HepG2 (cell line): ENCODE measurements around the gene CMTM3. TPM values are rescaled to one million over a fixed set of nuclear protein-coding genes. Genes with fewer than 3 reads are reported as not detected.

Experiments used
- ATAC-seq: fragments of 200-7000 bp; cut with Tn5 transposase; 3 replicates; pipeline ENCODE4 v1.9.1; 2020; ENCODE audit warnings: mild to moderate bottlenecking, moderate library complexity
- BruUV-seq: library from RNA; stranded (reverse); fragments of 400-500 nt; replicated peaks from 2 replicates; lab custom pipeline; 2021; lab: Mats Ljungman, UMichigan
- CTCF ChIA-PET: fragments of 300-600 bp; formaldehyde crosslinking; extraction: SDS; loops from one replicate; lab custom pipeline; 2021; ENCODE audit warnings: low total read pairs, inconsistent platforms, low intra/inter-chr PET ratio; lab: Yijun Ruan, JAX
- POLR2A ChIA-PET: fragments of 350-600 bp; sonication (Branson Sonifier 250); formaldehyde crosslinking; loops from one replicate; lab custom pipeline; 2020; ENCODE audit warnings: antibody characterized with exemption, inconsistent platforms; lab: Yijun Ruan, JAX
- DNase-seq: peaks from one replicate; pipeline ENCODE4 v3.0.0-alpha.2; 2015; ENCODE audit warnings: low spot score
- FAIRE-seq: peaks from 3 replicates; lab custom pipeline; 2011; peaks lifted over from hg19 to GRCh38; lab: Jason Lieb, UNC
- H2AFZ ChIP-seq: one replicate; pipeline ENCODE4 v1.6.1; 2011; ENCODE audit warnings: low read length, inconsistent platforms
- H3K27ac ChIP-seq: fragments of 300-600 bp; 3 replicates; pipeline ENCODE4 v1.8.0; 2011; ENCODE audit warnings: mixed run types, mild to moderate bottlenecking, mixed read lengths, low read length, inconsistent platforms; ENCODE audit not compliant: insufficient read depth; ENCODE audit errors: extremely low read length
- H3K27me3 ChIP-seq, 2 experiments: fragments of 200-600 bp in 1 of 2; 2 replicates in 1 of 2; 3 replicates in 1 of 2; pipeline versions ENCODE4 v1.6.0 to v1.8.0; 2011; ENCODE audit warnings: low read length in 2 of 2, mild to moderate bottlenecking in 2 of 2, moderate library complexity in 2 of 2, inconsistent platforms in 1 of 2; ENCODE audit not compliant: insufficient read depth in 2 of 2, control insufficient read depth in 1 of 2
- H3K36me3 ChIP-seq, 2 experiments: fragments of 200-600 bp in 1 of 2; replicated peaks in 1 of 2; 2 replicates in 1 of 2; 3 replicates in 1 of 2; pipeline versions ENCODE4 v1.5.1 to v1.8.0; 2011; ENCODE audit warnings: low read length in 2 of 2, inconsistent platforms in 1 of 2; ENCODE audit not compliant: insufficient read depth in 2 of 2, control insufficient read depth in 1 of 2
- H3K4me1 ChIP-seq: 2 replicates; pipeline ENCODE4 v1.5.1; 2012; ENCODE audit warnings: low read length, inconsistent platforms; ENCODE audit not compliant: insufficient read depth
- H3K4me2 ChIP-seq: 2 replicates; pipeline ENCODE4 v1.6.0; 2011; ENCODE audit warnings: low read depth, low read length, inconsistent platforms
- H3K4me3 ChIP-seq, 3 experiments: fragments of 200-600 bp in 1 of 3; sonication (generic), shearing (Covaris generic) in 1 of 3; replicated peaks in 1 of 3; 2 replicates each; pipeline ENCODE4 v1.5.1; 2011 to 2016; ENCODE audit warnings: low read length in 3 of 3, inconsistent platforms in 2 of 3, low read depth in 2 of 3, mild to moderate bottlenecking in 2 of 3, control low read depth in 1 of 3, mixed read lengths in 1 of 3; ENCODE audit not compliant: insufficient read depth in 1 of 3
- H3K79me2 ChIP-seq: one replicate; pipeline ENCODE4 v1.6.1; 2011; ENCODE audit warnings: low read length, inconsistent platforms; ENCODE audit not compliant: insufficient read depth
- H3K9ac ChIP-seq: 2 replicates; pipeline ENCODE4 v1.6.0; 2011; ENCODE audit warnings: mild to moderate bottlenecking, low read depth, low read length, inconsistent platforms; ENCODE audit not compliant: insufficient read depth
- H3K9me3 ChIP-seq: 2 replicates; pipeline ENCODE4 v1.5.1; 2012; ENCODE audit warnings: mild to moderate bottlenecking, low read length
- H4K20me1 ChIP-seq: 2 replicates; pipeline ENCODE4 v1.6.0; 2011; ENCODE audit warnings: inconsistent platforms, mild to moderate bottlenecking, low read length, moderate library complexity; ENCODE audit not compliant: insufficient read depth
- BORCS8-MEF2B ChIP-seq: sonication (generic); formaldehyde crosslinking; IDR thresholded peaks from 2 replicates; pipeline ENCODE4 v1.8.0; 2022; ENCODE audit warnings: mild to moderate bottlenecking, missing genetic modification reagents
- CEBPG ChIP-seq: IDR thresholded peaks from 2 replicates; pipeline ENCODE4 v1.6.1; 2016
- ERF ChIP-seq: IDR thresholded peaks from 2 replicates; pipeline ENCODE4 v1.6.1; 2018; ENCODE audit warnings: missing biosample characterization, missing genetic modification reagents
- GZF1 ChIP-seq: sonication (generic); formaldehyde crosslinking; IDR thresholded peaks from 2 replicates; pipeline ENCODE4 v1.5.1; 2020; ENCODE audit warnings: mild to moderate bottlenecking, missing genetic modification reagents
- PAF1 ChIP-seq: IDR thresholded peaks from 2 replicates; pipeline ENCODE4 v1.6.1; 2016; ENCODE audit warnings: missing genetic modification reagents, missing compliant biosample characterization
- PTBP1 ChIP-seq: fragments of 200-400 bp; formaldehyde crosslinking; IDR thresholded peaks from 2 replicates; pipeline ENCODE4 v1.6.1; 2018; ENCODE audit warnings: low read length, low read depth; ENCODE audit not compliant: poor library complexity, severe bottlenecking
- RBM22 ChIP-seq: fragments of 200-400 bp; formaldehyde crosslinking; optimal IDR thresholded peaks from 2 replicates; pipeline ENCODE3; 2017; ENCODE audit warnings: mild to moderate bottlenecking, low read length, moderate library complexity
- STAT5B ChIP-seq: sonication (generic); formaldehyde crosslinking; IDR thresholded peaks from 2 replicates; pipeline ENCODE4 v1.4.0; 2020; ENCODE audit warnings: missing genetic modification reagents
- ZNF225 ChIP-seq: sonication (generic); formaldehyde crosslinking; IDR thresholded peaks from 2 replicates; pipeline ENCODE4 v1.4.0; 2020; ENCODE audit warnings: mild to moderate bottlenecking, missing genetic modification reagents
- ZNF333 ChIP-seq: sonication (generic); formaldehyde crosslinking; IDR thresholded peaks from 2 replicates; pipeline ENCODE4 v1.4.0; 2020; ENCODE audit warnings: mild to moderate bottlenecking, missing genetic modification reagents, borderline replicate concordance
- ZNF446 ChIP-seq: sonication (generic); formaldehyde crosslinking; IDR thresholded peaks from 2 replicates; pipeline ENCODE4 v1.5.0; 2020; ENCODE audit warnings: mild to moderate bottlenecking, missing genetic modification reagents
- ZNF468 ChIP-seq: sonication (generic); formaldehyde crosslinking; IDR thresholded peaks from 2 replicates; pipeline ENCODE4 v1.8.0; 2022; ENCODE audit warnings: mild to moderate bottlenecking, moderate library complexity, missing genetic modification reagents
- ZNF501 ChIP-seq: sonication (generic); formaldehyde crosslinking; IDR thresholded peaks from 2 replicates; pipeline ENCODE4 v1.5.1; 2020; ENCODE audit warnings: mild to moderate bottlenecking, moderate library complexity, missing genetic modification reagents
- ZNF557 ChIP-seq: sonication (generic); formaldehyde crosslinking; IDR thresholded peaks from 2 replicates; pipeline ENCODE4 v1.4.0; 2020; ENCODE audit warnings: missing genetic modification reagents
- ZNF773 ChIP-seq: sonication (generic); formaldehyde crosslinking; IDR thresholded peaks from 2 replicates; pipeline ENCODE4 v1.4.0; 2020; ENCODE audit warnings: missing genetic modification reagents, borderline replicate concordance
- WGBS: methylation state at CpG from one replicate; pipeline ENCODE4 v1.1.6; 2017; ENCODE audit warnings: low lambda C conversion rate; 5-methylcytosine and 5-hydroxymethylcytosine counted together
- in situ Hi-C: cut with HindIII; loops from 2 replicates; pipeline ENCODE4 v1.10.0; 2017; ENCODE audit warnings: low pct_unique_long_range_greater_than_20kb; ENCODE audit not compliant: extremely low pct_ligation_motif_present
- intact Hi-C: fragments of 100-400 bp; cut with micrococcal nuclease; formaldehyde crosslinking; loops from one replicate; pipeline ENCODE4 v1.10.0; 2022; ENCODE audit not compliant: unreplicated experiment
- polyA plus RNA-seq, 8 experiments: library from polyadenylated mRNA; depleted of rRNA in 3 of 8; stranded (reverse) in 7 of 8; unstranded in 1 of 8; fragments of >200 nt; fragmentation: Illumina TruSeq in 4 of 8; extraction: Trizol in 4 of 8; gene quantifications; 2 replicates each; pipeline versions ENCODE4 v1.2.1 to v1.2.3, GENCODE V29; 2011 to 2016; ENCODE audit warnings: low read depth in 4 of 8, missing spikeins in 1 of 8, mixed read lengths in 1 of 8; ENCODE audit not compliant: insufficient read depth in 1 of 8
- total RNA-seq, 5 experiments: library from RNA; depleted of rRNA; stranded (reverse); fragments of >200 nt; fragmentation: Illumina TruSeq; extraction: Trizol; gene quantifications; 2 replicates each; pipeline ENCODE4 v1.2.3, GENCODE V29; 2016; ENCODE audit warnings: low read depth in 1 of 5
- TF ChIP-seq, protein P1 (sequence below): sonication (generic); formaldehyde crosslinking; IDR thresholded peaks from 2 replicates; pipeline ENCODE4 v1.4.0; 2020; ENCODE audit warnings: missing genetic modification reagents, borderline replicate concordance
- TF ChIP-seq, protein P2 (sequence below): sonication (generic); formaldehyde crosslinking; IDR thresholded peaks from 2 replicates; pipeline ENCODE4 v1.4.0; 2020; ENCODE audit warnings: missing genetic modification reagents
- TF ChIP-seq, protein P3 (sequence below): sonication (generic); formaldehyde crosslinking; IDR thresholded peaks from 2 replicates; pipeline ENCODE4 v1.5.0; 2020; ENCODE audit warnings: missing genetic modification reagents
- TF ChIP-seq, protein P4 (sequence below): sonication (generic); formaldehyde crosslinking; IDR thresholded peaks from 2 replicates; pipeline ENCODE4 v1.5.0; 2020; ENCODE audit warnings: missing genetic modification reagents

The CMTM3 gene
- total and polyA plus RNA-seq, 2 of the 13 experiments (the other 11 are each of a cell fraction or from before 2014, with no cell fraction given) = 29.2 to 48.7 TPM

DNA sequence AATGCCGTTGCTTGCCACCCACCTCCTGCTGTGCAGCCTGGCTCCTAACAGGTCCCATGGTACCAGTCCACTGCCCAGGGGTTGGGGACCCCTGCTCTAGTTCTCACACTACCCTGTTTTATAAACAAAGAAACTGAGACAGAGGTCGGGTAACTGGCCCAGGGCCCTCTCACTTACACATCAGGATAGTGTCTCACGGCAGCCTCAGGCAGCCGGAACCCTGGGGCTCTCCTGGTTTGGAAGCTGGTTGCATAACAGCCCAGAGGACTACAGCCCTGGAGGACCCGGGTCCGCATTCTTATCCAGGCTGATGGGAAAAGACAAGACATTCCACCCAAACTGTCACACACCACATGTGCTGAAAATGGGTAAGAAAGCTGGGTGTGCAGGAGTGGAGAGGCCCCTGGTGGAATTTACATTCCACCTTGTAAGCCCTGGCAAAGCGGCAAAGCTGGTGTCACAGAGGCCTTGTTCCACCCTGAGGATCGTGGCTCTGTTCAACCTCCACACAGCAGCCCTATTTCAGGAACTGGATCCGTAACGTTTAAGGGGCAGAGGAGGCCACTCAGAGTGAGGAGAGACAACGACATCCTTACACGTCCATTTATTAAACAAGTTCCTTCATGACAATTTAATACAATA lies 9.8 kb downstream of the CMTM3 start:
- Histone ChIP-seq H3K36me3 (peaks cover 18 to 43% of the 10 kb centered on the region in 2 experiments), H3K4me3 (no peak overlapping the region), H2AFZ (no peak overlapping the region), H3K27ac (peak overlapping the region; percentile 13), H3K27me3 (no peaks in the 10 kb centered on the region), H4K20me1 (no peaks in the 10 kb centered on the region), H3K9me3 (no peaks in the 10 kb centered on the region), H3K4me1 (peaks cover 37% of the 10 kb centered on the region), H3K79me2 (no peaks in the 10 kb centered on the region), H3K9ac (no peak overlapping the region), H3K4me2 (no peak overlapping the region)
- ChIA-PET POLR2A (no interaction called here), CTCF (no interaction called here)
- BruUV-seq = no TSS peak
- WGBS = 77% methylated on average over 9 of the region's 12 CpGs
- in situ Hi-C loops = no loop called here
- intact Hi-C loops = no loop called here
- peak; percentile 23 for DNase-seq
- peak; percentile 45 for ATAC-seq
- no peak for FAIRE-seq
- TF ChIP-seq ZNF773 (CRISPR knock-in tag) = no peak
- no peak for TF ChIP-seq ZNF225
- TF ChIP-seq ZNF501 = 0 out of 2 replicates have a peak, but pooled peaks have one; percentile 21
- TF ChIP-seq ERF = no peak
- TF ChIP-seq, protein P1, sequence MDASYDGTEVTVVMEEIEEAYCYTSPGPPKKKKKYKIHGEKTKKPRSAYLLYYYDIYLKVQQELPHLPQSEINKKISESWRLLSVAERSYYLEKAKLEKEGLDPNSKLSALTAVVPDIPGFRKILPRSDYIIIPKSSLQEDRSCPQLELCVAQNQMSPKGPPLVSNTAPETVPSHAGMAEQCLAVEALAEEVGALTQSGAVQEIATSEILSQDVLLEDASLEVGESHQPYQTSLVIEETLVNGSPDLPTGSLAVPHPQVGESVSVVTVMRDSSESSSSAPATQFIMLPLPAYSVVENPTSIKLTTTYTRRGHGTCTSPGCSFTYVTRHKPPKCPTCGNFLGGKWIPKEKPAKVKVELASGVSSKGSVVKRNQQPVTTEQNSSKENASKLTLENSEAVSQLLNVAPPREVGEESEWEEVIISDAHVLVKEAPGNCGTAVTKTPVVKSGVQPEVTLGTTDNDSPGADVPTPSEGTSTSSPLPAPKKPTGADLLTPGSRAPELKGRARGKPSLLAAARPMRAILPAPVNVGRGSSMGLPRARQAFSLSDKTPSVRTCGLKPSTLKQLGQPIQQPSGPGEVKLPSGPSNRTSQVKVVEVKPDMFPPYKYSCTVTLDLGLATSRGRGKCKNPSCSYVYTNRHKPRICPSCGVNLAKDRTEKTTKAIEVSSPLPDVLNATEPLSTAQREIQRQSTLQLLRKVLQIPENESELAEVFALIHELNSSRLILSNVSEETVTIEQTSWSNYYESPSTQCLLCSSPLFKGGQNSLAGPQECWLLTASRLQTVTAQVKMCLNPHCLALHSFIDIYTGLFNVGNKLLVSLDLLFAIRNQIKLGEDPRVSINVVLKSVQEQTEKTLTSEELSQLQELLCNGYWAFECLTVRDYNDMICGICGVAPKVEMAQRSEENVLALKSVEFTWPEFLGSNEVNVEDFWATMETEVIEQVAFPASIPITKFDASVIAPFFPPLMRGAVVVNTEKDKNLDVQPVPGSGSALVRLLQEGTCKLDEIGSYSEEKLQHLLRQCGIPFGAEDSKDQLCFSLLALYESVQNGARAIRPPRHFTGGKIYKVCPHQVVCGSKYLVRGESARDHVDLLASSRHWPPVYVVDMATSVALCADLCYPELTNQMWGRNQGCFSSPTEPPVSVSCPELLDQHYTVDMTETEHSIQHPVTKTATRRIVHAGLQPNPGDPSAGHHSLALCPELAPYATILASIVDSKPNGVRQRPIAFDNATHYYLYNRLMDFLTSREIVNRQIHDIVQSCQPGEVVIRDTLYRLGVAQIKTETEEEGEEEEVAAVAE = no peak
- no peak for TF ChIP-seq BORCS8-MEF2B
- no peak for TF ChIP-seq GZF1 (CRISPR knock-in tag)
- no peak for TF ChIP-seq ZNF468 (CRISPR knock-in tag)
- no peak for TF ChIP-seq STAT5B (CRISPR knock-in tag)
- TF ChIP-seq ZNF557 = no peak
- TF ChIP-seq PAF1 (CRISPR knock-in tag) = 0 out of 2 replicates have a peak, but pooled peaks have one; percentile 10
- TF ChIP-seq, protein P2, sequence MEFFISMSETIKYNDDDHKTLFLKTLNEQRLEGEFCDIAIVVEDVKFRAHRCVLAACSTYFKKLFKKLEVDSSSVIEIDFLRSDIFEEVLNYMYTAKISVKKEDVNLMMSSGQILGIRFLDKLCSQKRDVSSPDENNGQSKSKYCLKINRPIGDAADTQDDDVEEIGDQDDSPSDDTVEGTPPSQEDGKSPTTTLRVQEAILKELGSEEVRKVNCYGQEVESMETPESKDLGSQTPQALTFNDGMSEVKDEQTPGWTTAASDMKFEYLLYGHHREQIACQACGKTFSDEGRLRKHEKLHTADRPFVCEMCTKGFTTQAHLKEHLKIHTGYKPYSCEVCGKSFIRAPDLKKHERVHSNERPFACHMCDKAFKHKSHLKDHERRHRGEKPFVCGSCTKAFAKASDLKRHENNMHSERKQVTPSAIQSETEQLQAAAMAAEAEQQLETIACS (CRISPR knock-in tag) = no peak
- no peak for TF ChIP-seq ZNF446
- TF ChIP-seq CEBPG (CRISPR knock-in tag) = peak; percentile 47
- TF ChIP-seq, protein P3, sequence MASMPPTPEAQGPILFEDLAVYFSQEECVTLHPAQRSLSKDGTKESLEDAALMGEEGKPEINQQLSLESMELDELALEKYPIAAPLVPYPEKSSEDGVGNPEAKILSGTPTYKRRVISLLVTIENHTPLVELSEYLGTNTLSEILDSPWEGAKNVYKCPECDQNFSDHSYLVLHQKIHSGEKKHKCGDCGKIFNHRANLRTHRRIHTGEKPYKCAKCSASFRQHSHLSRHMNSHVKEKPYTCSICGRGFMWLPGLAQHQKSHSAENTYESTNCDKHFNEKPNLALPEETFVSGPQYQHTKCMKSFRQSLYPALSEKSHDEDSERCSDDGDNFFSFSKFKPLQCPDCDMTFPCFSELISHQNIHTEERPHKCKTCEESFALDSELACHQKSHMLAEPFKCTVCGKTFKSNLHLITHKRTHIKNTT (CRISPR knock-in tag) = no peak
- no peak for TF ChIP-seq ZNF333
- TF ChIP-seq PTBP1 = no peak
- TF ChIP-seq RBM22 = peak; percentile 89
- TF ChIP-seq, protein P4, sequence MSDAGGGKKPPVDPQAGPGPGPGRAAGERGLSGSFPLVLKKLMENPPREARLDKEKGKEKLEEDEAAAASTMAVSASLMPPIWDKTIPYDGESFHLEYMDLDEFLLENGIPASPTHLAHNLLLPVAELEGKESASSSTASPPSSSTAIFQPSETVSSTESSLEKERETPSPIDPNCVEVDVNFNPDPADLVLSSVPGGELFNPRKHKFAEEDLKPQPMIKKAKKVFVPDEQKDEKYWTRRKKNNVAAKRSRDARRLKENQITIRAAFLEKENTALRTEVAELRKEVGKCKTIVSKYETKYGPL (CRISPR knock-in tag) = peak; percentile 89
